Neural cell (in vitro differentiated cells): Measurements from ENCODE around the gene WDFY1. TPM values are rescaled to one million over a fixed set of nuclear protein-coding genes. Genes with fewer than 3 reads are reported as not detected.

Experiments used
- H2AFZ ChIP-seq: fragments of 200-600, 300-800 bp; sonication (generic), shearing (Covaris generic); 2 replicates; pipeline ENCODE4 v1.6.0; 2014; ENCODE audit warnings: low read depth, mild to moderate bottlenecking, antibody characterized with exemption, low read length, moderate library complexity
- H3F3A ChIP-seq: fragments of 200-600 bp; shearing (Covaris generic); 2 replicates; pipeline ENCODE4 v1.6.1; 2016; ENCODE audit warnings: mild to moderate bottlenecking, moderate library complexity, mixed read lengths, antibody characterized with exemption, low read length; ENCODE audit not compliant: insufficient read depth, poor library complexity, severe bottlenecking
- H3K27ac ChIP-seq: fragments of 200-600, 300-800 bp; sonication (generic), shearing (Covaris generic); 2 replicates; pipeline ENCODE4 v1.5.1; 2014; ENCODE audit warnings: mild to moderate bottlenecking, low read length, moderate library complexity
- H3K27me3 ChIP-seq: fragments of 300-800, 200-600 bp; sonication (generic), shearing (Covaris generic); 2 replicates; pipeline ENCODE4 v1.6.0; 2014; ENCODE audit warnings: mild to moderate bottlenecking, low read depth, low read length, moderate library complexity; ENCODE audit not compliant: insufficient read depth
- H3K36me3 ChIP-seq: fragments of 300-800, 200-600 bp; sonication (generic), shearing (Covaris generic); 2 replicates; pipeline ENCODE4 v1.5.1; 2014; ENCODE audit warnings: mild to moderate bottlenecking, antibody characterized with exemption, low read length, moderate library complexity; ENCODE audit not compliant: insufficient read depth
- H3K4me2 ChIP-seq: fragments of 300-800, 200-600 bp; sonication (generic), shearing (Covaris generic); 2 replicates; pipeline ENCODE4 v1.6.0; 2014; ENCODE audit warnings: mild to moderate bottlenecking, low read length
- H3K4me3 ChIP-seq: fragments of 300-800, 200-600 bp; sonication (generic), shearing (Covaris generic); 2 replicates; pipeline ENCODE4 v1.5.1; 2014; ENCODE audit warnings: mild to moderate bottlenecking, low read length, moderate library complexity
- H3K79me2 ChIP-seq: fragments of 200-600 bp; shearing (Covaris generic); replicated peaks from 2 replicates; pipeline ENCODE4 v1.6.0; 2014; ENCODE audit warnings: mild to moderate bottlenecking, low read length, moderate library complexity; ENCODE audit not compliant: insufficient read depth
- H3K9ac ChIP-seq: fragments of 300-800, 200-600 bp; sonication (generic), shearing (Covaris generic); 2 replicates; pipeline ENCODE4 v1.6.1; 2016; ENCODE audit warnings: mild to moderate bottlenecking, low read length, mixed read lengths
- H3K9me2 ChIP-seq: fragments of 200-600 bp; shearing (Covaris generic); 2 replicates; pipeline ENCODE4 v1.6.1; 2016; ENCODE audit warnings: mild to moderate bottlenecking, low read length, mixed read lengths; ENCODE audit not compliant: insufficient read depth
- H3K9me3 ChIP-seq: fragments of 200-600, 300-800 bp; sonication (generic), shearing (Covaris generic); 2 replicates; pipeline ENCODE4 v1.6.1; 2016; ENCODE audit warnings: mild to moderate bottlenecking, mixed run types, low read length, moderate library complexity, mixed read lengths
- H4K20me1 ChIP-seq: fragments of 200-600 bp; shearing (Covaris generic); 2 replicates; pipeline ENCODE4 v1.6.1; 2016; ENCODE audit warnings: mild to moderate bottlenecking, mixed run types; ENCODE audit not compliant: insufficient read depth
- CTCF ChIP-seq: fragments of 450-650 bp; IDR thresholded peaks from 2 replicates; pipeline ENCODE4 v1.5.1; 2014; ENCODE audit warnings: antibody characterized with exemption, mild to moderate bottlenecking, moderate library complexity; ENCODE audit not compliant: poor library complexity, severe bottlenecking
- EP300 ChIP-seq: fragments of 450-650 bp; conservative IDR thresholded peaks from 2 replicates; pipeline ENCODE4 v1.6.1; 2014; ENCODE audit warnings: antibody characterized with exemption, mild to moderate bottlenecking, moderate library complexity; ENCODE audit not compliant: poor library complexity, severe bottlenecking
- EZH2 ChIP-seq: fragments of 200-600, 300-800 bp; shearing (Covaris generic), sonication (generic); IDR thresholded peaks from 2 replicates; pipeline ENCODE4 v1.6.1; 2014; ENCODE audit warnings: antibody characterized with exemption, low read length, borderline replicate concordance, mild to moderate bottlenecking; ENCODE audit not compliant: insufficient read depth, poor library complexity, severe bottlenecking
- MXI1 ChIP-seq: fragments of 450-650 bp; conservative IDR thresholded peaks from 2 replicates; pipeline ENCODE4 v1.6.1; 2014; ENCODE audit warnings: antibody characterized with exemption, mild to moderate bottlenecking; ENCODE audit not compliant: poor library complexity, severe bottlenecking
- POLR2AphosphoS5 ChIP-seq: IDR thresholded peaks from 2 replicates; pipeline ENCODE4 v1.6.1; 2012
- RAD21 ChIP-seq: fragments of 450-650 bp; conservative IDR thresholded peaks from 2 replicates; pipeline ENCODE4 v1.6.1; 2014; ENCODE audit warnings: antibody characterized with exemption, mild to moderate bottlenecking, moderate library complexity
- SMC3 ChIP-seq: fragments of 450-650 bp; conservative IDR thresholded peaks from 2 replicates; pipeline ENCODE4 v1.6.1; 2014; ENCODE audit warnings: antibody characterized with exemption, mild to moderate bottlenecking, moderate library complexity; ENCODE audit not compliant: poor library complexity
- TAF1 ChIP-seq: IDR thresholded peaks from 2 replicates; pipeline ENCODE4 v1.6.1; 2012; ENCODE audit warnings: low read depth
- polyA plus RNA-seq: library from polyadenylated mRNA; depleted of rRNA; stranded (reverse); fragments of >200 nt; gene quantifications from 2 replicates; pipeline ENCODE4 v1.2.3, GENCODE V29; 2014
- TF ChIP-seq, protein P1 (sequence below): IDR thresholded peaks from 2 replicates; pipeline ENCODE4 v1.6.1; 2012; ENCODE audit warnings: borderline replicate concordance

WDFY1 gene
- polyA plus RNA-seq, 1 donor from 2014 or later, result 49.4 TPM

DNA sequence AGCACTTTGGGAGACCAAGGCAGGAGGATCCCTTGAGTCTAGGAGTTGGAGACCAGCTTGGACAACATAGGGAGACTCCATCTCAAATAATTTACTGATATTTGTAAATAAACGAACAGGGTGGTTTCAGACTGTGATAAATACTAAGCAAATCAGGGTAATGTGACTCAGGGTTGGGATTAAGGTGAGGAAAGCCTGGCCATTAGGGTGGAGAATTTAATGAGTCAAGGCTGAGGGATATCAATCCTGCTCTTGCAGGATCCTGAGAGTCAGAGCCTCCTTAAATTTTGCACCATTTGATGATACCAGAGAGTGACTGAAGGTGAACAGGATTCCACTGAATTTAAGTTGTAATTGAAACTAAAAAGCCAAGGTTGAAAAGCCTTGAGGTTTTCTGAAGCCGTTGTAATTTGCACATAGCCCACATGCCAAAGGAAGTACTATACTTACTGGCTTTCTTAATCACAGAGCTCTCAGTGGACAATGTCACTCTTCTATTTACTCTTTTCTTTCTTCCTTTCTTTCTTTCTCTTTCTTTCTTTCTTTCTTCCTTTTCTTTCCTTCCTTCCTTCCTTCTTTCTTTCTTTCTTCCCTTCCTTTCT lies 79.1 kb downstream of the WDFY1 start:
- Histone ChIP-seq H3K9me2 (no peaks in the 10 kb centered on the region), H3K27me3 (no peaks in the 10 kb centered on the region), H4K20me1 (no peaks in the 10 kb centered on the region), H3K4me3 (no peak overlapping the region), H3K4me2 (no peak overlapping the region), H3F3A (no peaks in the 10 kb centered on the region), H3K79me2 (no peaks in the 10 kb centered on the region), H3K9ac (no peak overlapping the region), H3K36me3 (peaks cover 4% of the 10 kb centered on the region), H3K9me3 (no peaks in the 10 kb centered on the region), H3K27ac (no peak overlapping the region), H2AFZ (no peak overlapping the region)
- TF ChIP-seq POLR2AphosphoS5 (no peak), EZH2 (no peak), EP300 (no peak), TAF1 (no peak), RAD21 (no peak), MXI1 (no peak), SMC3 (no peak), CTCF (no peak)
- TF ChIP-seq, protein P1, sequence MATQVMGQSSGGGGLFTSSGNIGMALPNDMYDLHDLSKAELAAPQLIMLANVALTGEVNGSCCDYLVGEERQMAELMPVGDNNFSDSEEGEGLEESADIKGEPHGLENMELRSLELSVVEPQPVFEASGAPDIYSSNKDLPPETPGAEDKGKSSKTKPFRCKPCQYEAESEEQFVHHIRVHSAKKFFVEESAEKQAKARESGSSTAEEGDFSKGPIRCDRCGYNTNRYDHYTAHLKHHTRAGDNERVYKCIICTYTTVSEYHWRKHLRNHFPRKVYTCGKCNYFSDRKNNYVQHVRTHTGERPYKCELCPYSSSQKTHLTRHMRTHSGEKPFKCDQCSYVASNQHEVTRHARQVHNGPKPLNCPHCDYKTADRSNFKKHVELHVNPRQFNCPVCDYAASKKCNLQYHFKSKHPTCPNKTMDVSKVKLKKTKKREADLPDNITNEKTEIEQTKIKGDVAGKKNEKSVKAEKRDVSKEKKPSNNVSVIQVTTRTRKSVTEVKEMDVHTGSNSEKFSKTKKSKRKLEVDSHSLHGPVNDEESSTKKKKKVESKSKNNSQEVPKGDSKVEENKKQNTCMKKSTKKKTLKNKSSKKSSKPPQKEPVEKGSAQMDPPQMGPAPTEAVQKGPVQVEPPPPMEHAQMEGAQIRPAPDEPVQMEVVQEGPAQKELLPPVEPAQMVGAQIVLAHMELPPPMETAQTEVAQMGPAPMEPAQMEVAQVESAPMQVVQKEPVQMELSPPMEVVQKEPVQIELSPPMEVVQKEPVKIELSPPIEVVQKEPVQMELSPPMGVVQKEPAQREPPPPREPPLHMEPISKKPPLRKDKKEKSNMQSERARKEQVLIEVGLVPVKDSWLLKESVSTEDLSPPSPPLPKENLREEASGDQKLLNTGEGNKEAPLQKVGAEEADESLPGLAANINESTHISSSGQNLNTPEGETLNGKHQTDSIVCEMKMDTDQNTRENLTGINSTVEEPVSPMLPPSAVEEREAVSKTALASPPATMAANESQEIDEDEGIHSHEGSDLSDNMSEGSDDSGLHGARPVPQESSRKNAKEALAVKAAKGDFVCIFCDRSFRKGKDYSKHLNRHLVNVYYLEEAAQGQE, result no peak

GRCh38 chr2:223865124-223865523 lies 80.0 kb downstream of the WDFY1 start:
- no peaks in the 10 kb centered on the region for H3K9me2 ChIP-seq
- TF ChIP-seq EP300 (no peak), CTCF (no peak)

More at GRCh38 chr2:223865124-223865523, 80.0 kb downstream of the WDFY1 start:
- H3K36me3 ChIP-seq, result no peaks in the 10 kb centered on the region
- H3F3A ChIP-seq, result no peaks in the 10 kb centered on the region
- no peak overlapping the region for H3K9ac ChIP-seq
- H3K9me3 ChIP-seq, result no peaks in the 10 kb centered on the region
- no peak overlapping the region for H3K4me2 ChIP-seq
- no peaks in the 10 kb centered on the region for H4K20me1 ChIP-seq
- H2AFZ ChIP-seq, result no peak overlapping the region
- H3K79me2 ChIP-seq, result no peaks in the 10 kb centered on the region
- no peaks in the 10 kb centered on the region for H3K27me3 ChIP-seq
- no peak overlapping the region for H3K4me3 ChIP-seq
- H3K27ac ChIP-seq, result no peak overlapping the region
